Trophoblast cell (in vitro differentiated cells and primary cell): ENCODE results near the gene MFAP1.
"Not testable (repeated sequence)": the region's sequence is repeated elsewhere in the genome, so short reads cannot be mapped to it uniquely, and the experiment has no call there.

Experiments used
- DNase-seq, 2 donors: peaks; one replicate each; pipeline ENCODE4 v3.0.0-alpha.2; 2016
- H2AFZ ChIP-seq: 2 replicates; pipeline ENCODE4 v1.6.1; 2013; ENCODE audit warnings: low read length, moderate library complexity, mild to moderate bottlenecking; ENCODE audit not compliant: insufficient read depth, poor library complexity
- H2AK5ac ChIP-seq: 2 replicates; pipeline ENCODE4 v1.6.1; 2013; ENCODE audit warnings: mild to moderate bottlenecking, low read length
- H2BK120ac ChIP-seq: 2 replicates; pipeline ENCODE4 v1.6.1; 2013; ENCODE audit warnings: low read length, mild to moderate bottlenecking, moderate library complexity; ENCODE audit not compliant: insufficient read depth, poor library complexity
- H2BK12ac ChIP-seq: 2 replicates; pipeline ENCODE4 v1.6.1; 2013; ENCODE audit warnings: mild to moderate bottlenecking, low read length, moderate library complexity
- H2BK5ac ChIP-seq: 2 replicates; pipeline ENCODE4 v1.6.1; 2013; ENCODE audit warnings: low read length, low read depth, moderate library complexity, mild to moderate bottlenecking; ENCODE audit not compliant: poor library complexity
- H3K14ac ChIP-seq: 2 replicates; pipeline ENCODE4 v1.6.1; 2013; ENCODE audit warnings: mild to moderate bottlenecking, low read length
- H3K18ac ChIP-seq: 2 replicates; pipeline ENCODE4 v1.6.1; 2013; ENCODE audit warnings: mild to moderate bottlenecking, low read length
- H3K23ac ChIP-seq: 2 replicates; pipeline ENCODE4 v1.6.1; 2013; ENCODE audit warnings: low read length
- H3K27ac ChIP-seq: 2 replicates; pipeline ENCODE4 v1.5.1; 2013; ENCODE audit warnings: low read depth, mild to moderate bottlenecking, inconsistent platforms, low read length, moderate library complexity
- H3K27me3 ChIP-seq: 2 replicates; pipeline ENCODE4 v1.6.1; 2013; ENCODE audit warnings: inconsistent platforms, mild to moderate bottlenecking, low read length, moderate library complexity; ENCODE audit not compliant: insufficient read depth
- H3K36me3 ChIP-seq, 2 experiments: 1 replicate in 1 of 2; 2 replicates in 1 of 2; pipeline ENCODE4 v1.6.1; 2013; ENCODE audit warnings: low read length in 2 of 2, mild to moderate bottlenecking in 2 of 2, moderate library complexity in 1 of 2; ENCODE audit not compliant: insufficient read depth in 2 of 2, control insufficient read depth in 1 of 2
- H3K4ac ChIP-seq: 2 replicates; pipeline ENCODE4 v1.6.1; 2013; ENCODE audit warnings: low read depth, mild to moderate bottlenecking, low read length, moderate library complexity
- H3K4me1 ChIP-seq, 2 experiments: 1 replicate in 1 of 2; 2 replicates in 1 of 2; pipeline ENCODE4 v1.6.1; 2013; ENCODE audit warnings: low read length in 2 of 2, mild to moderate bottlenecking in 2 of 2, moderate library complexity in 1 of 2; ENCODE audit not compliant: insufficient read depth in 2 of 2, control insufficient read depth in 1 of 2
- H3K4me2 ChIP-seq: 2 replicates; pipeline ENCODE4 v1.6.1; 2013; ENCODE audit warnings: inconsistent platforms, mild to moderate bottlenecking, low read length, moderate library complexity
- H3K4me3 ChIP-seq: 2 replicates; pipeline ENCODE4 v1.5.1; 2013; ENCODE audit warnings: mild to moderate bottlenecking, low read depth, low read length, inconsistent platforms
- H3K79me1 ChIP-seq: one replicate; pipeline ENCODE4 v1.6.1; 2013; ENCODE audit warnings: low read length
- H3K79me2 ChIP-seq: 2 replicates; pipeline ENCODE4 v1.6.1; 2013; ENCODE audit warnings: low read length, mild to moderate bottlenecking; ENCODE audit not compliant: control insufficient read depth, insufficient read depth, poor library complexity
- H3K9ac ChIP-seq: 2 replicates; pipeline ENCODE4 v1.6.1; 2013; ENCODE audit warnings: mild to moderate bottlenecking, low read length
- H3K9me3 ChIP-seq: 2 replicates; pipeline ENCODE4 v1.6.1; 2013; ENCODE audit warnings: low read depth, mild to moderate bottlenecking, control low read depth, inconsistent platforms, low read length; ENCODE audit not compliant: insufficient read depth
- H4K12ac ChIP-seq: 2 replicates; pipeline ENCODE4 v1.6.1; 2013; ENCODE audit warnings: low read depth, mild to moderate bottlenecking, low read length, moderate library complexity
- H4K8ac ChIP-seq: 2 replicates; pipeline ENCODE4 v1.6.1; 2013; ENCODE audit warnings: low read depth, mild to moderate bottlenecking, low read length, moderate library complexity
- H4K91ac ChIP-seq: one replicate; pipeline ENCODE4 v1.6.1; 2013; ENCODE audit warnings: low read depth, mild to moderate bottlenecking, low read length, moderate library complexity
- WGBS: extraction: QIAGEN DNeasy Blood & Tissue Kit; methylation state at CpG from one replicate; pipeline ENCODE4 v1.1.7; 2013; ENCODE audit warnings: missing lambda C conversion rate; ENCODE audit not compliant: insufficient read length, insufficient coverage; ENCODE audit errors: extremely low coverage; 5-methylcytosine and 5-hydroxymethylcytosine counted together

MFAP1 gene

DNA sequence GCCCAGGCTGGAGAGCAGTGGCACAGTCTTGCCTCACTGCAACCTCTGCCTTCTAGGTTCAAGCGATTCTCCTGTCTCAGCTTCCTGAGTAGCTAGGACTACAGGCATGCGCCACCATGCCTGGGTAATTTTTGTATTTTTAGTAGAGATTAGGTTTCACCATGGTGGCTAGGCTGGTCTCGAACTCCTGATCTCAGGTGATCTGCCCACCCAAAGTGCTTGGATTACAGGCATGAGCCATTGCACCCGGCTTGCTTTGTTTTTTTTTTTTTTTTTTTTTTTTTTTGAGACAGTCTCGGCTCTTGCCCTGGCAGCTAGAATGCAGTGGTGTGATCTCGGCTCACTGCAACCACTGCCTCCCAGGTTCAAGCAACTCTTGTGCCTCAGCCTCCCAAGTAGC lies 8.0 kb upstream of the MFAP1 start:
- not testable (repeated sequence) for H3K27me3 ChIP-seq, H4K91ac ChIP-seq, DNase-seq, H3K79me1 ChIP-seq, H3K9ac ChIP-seq, H3K4ac ChIP-seq, H3K9me3 ChIP-seq, H3K14ac ChIP-seq, H2BK5ac ChIP-seq, H3K23ac ChIP-seq, H3K4me1 ChIP-seq, H2BK12ac ChIP-seq, H3K18ac ChIP-seq, H2AK5ac ChIP-seq, H2BK120ac ChIP-seq, H4K8ac ChIP-seq, H3K27ac ChIP-seq, H3K36me3 ChIP-seq, H3K79me2 ChIP-seq, H3K4me3 ChIP-seq, H3K4me2 ChIP-seq, H4K12ac ChIP-seq, H2AFZ ChIP-seq
- WGBS: no CpG with 5 or more reads among the region's 6 CpGs

DNA sequence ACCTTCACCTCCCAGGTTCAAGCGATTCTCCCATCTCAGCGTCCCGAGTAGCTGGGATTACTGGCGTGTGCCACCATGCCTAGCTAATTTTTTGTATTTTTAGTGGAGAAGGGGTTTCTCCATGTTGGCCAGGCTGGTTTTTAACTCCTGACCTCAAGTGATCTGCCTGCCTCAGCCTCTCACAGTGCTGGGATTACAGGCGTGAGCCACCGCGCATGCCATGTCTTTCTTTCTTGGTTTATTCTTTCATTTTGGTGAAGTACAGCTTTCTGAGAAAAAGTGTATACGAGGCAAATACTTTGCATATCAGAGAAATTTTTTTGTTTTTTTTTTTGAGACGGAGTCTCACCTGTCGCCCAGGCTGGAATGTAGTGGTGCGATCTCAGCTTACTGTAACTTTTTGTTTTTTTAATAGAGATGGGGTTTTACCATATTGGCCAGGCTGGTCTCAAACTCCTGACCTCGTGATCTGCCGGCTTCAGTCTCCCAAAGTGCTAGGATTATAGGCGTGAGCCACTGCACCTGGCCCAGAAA lies 7.1 kb upstream of the MFAP1 start:
- not testable (repeated sequence) for H3K4ac ChIP-seq, H2AK5ac ChIP-seq, H3K36me3 ChIP-seq, H2AFZ ChIP-seq, H4K12ac ChIP-seq, H3K79me2 ChIP-seq, H3K23ac ChIP-seq, H4K8ac ChIP-seq, H3K79me1 ChIP-seq, H4K91ac ChIP-seq, H3K14ac ChIP-seq, H3K4me3 ChIP-seq, H2BK12ac ChIP-seq, H3K27ac ChIP-seq, H3K9ac ChIP-seq, H3K27me3 ChIP-seq, H3K9me3 ChIP-seq, H2BK5ac ChIP-seq, H3K4me1 ChIP-seq, H2BK120ac ChIP-seq, H3K18ac ChIP-seq, H3K4me2 ChIP-seq
- DNase-seq: peak in 1 of 2 donors; percentile 59
- no CpG with 5 or more reads among the region's 14 CpGs for WGBS

DNA sequence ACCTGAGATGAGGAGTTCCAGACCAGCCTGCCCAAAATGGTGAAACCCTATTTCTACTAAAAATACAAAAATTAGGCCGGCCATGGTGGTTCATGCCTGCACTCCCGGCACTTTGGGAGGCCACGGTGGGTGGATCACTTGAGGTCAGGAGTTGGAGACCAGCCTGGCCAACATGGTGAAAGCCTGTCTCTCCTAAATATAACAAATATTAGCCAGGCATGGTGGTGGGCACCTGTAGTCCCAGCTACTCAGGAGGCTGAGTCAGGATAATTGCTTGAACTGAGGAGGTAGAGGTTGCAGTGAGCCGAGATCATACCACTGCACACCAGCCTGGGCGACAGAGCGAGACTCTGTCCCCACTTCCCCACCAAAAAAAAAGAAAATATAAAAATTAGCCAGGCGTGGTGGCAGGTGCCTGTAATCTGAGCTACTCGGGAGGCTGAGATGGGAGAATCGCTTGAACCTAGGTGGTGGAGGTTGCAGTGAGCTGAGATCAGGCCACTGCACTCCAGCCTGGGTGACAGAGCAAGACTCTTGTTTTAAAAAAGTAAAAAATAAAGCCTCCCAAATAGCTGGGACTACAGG lies 6.3 kb upstream of the MFAP1 start:
- not testable (repeated sequence) for H3K4me1 ChIP-seq, H2BK5ac ChIP-seq, H3K9me3 ChIP-seq, H3K36me3 ChIP-seq, H3K79me2 ChIP-seq, H4K91ac ChIP-seq, H3K23ac ChIP-seq, H3K9ac ChIP-seq, H3K4ac ChIP-seq, H3K4me2 ChIP-seq, H3K14ac ChIP-seq, H2AK5ac ChIP-seq, DNase-seq, H2BK12ac ChIP-seq, H4K8ac ChIP-seq, H3K27ac ChIP-seq, H2BK120ac ChIP-seq, H3K27me3 ChIP-seq, H3K79me1 ChIP-seq, H2AFZ ChIP-seq, H3K4me3 ChIP-seq, H3K18ac ChIP-seq, H4K12ac ChIP-seq
- WGBS: no CpG with 5 or more reads among the region's 9 CpGs

DNA sequence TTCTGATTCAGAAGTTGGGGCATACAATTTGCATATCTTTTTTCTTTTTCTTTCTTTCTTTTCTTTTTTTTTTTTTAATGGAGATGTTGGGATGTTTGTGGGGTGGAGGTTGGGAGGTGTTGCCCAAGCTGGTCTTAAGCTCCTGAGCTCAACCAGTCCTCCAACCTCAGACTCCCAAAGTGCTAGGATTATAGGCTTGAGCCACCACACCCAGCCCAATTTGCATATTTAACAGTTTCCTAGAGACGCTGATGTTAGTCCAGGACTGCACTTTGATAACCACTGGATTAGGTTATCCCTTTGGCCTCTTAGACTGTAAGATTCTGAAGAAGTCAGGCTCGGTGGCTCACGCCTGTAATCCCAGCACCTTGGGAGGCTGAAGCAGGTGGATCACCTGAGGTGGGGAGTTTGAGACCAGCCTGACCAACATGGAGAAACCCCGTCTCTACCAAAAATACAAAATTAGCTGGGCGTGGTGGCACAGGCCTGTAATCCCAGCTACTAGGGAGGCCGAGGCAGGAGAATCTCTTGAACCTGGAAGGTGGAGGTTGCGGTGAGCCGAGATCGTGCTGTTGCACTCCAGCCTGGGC lies 5.6 kb upstream of the MFAP1 start:
- H3K36me3 ChIP-seq, H3K9me3 ChIP-seq, H3K4ac ChIP-seq, H3K4me3 ChIP-seq, H3K18ac ChIP-seq, H2AFZ ChIP-seq, DNase-seq, H3K23ac ChIP-seq, H3K27me3 ChIP-seq, H2BK5ac ChIP-seq, H3K4me1 ChIP-seq, H2BK12ac ChIP-seq, H2BK120ac ChIP-seq, H3K79me2 ChIP-seq, H4K8ac ChIP-seq, H4K12ac ChIP-seq, H3K9ac ChIP-seq, H3K27ac ChIP-seq, H4K91ac ChIP-seq, H2AK5ac ChIP-seq, H3K79me1 ChIP-seq, H3K14ac ChIP-seq, H3K4me2 ChIP-seq: not testable (repeated sequence)
- WGBS: no CpG with 5 or more reads among the region's 9 CpGs
